ENCODE data around the gene PRIM1.

The PRIM1 gene

DNA sequence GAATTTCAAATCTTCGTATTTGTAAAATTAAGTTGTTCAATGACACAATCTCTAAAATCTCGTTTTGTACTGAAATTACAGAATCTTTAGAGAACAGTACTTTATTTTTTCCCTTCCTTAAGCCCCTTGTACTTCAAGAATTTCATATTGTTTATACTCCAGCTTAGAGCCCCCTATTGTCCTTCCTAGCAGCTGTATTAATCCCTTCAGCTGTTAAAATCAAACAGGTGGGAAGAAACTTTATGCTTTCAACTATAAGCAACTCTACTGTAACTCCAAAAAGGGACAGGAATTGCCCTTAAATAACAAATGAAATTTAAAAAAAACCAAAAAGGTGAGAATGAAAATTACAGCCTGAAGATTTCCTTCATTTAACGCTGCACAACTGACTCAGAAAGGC lies 28.8 kb downstream of the PRIM1 start:
- peak overlapping the region; percentile 89 for H3K4me2 ChIP-seq (ENCODE audit: low read depth, low read length, poor library complexity, severe bottlenecking)
- H4K20me1 ChIP-seq (ENCODE audit: insufficient read depth, low read length, poor library complexity, severe bottlenecking), result peaks cover 66% of the 10 kb centered on the region
- H3K36me3 ChIP-seq (ENCODE audit: insufficient read depth, low read length), result peaks cover 38% of the 10 kb centered on the region; the same call in 1 of the 2 replicates
- peaks cover 61% of the 10 kb centered on the region for H3K4me1 ChIP-seq (ENCODE audit: insufficient read depth, low read length, poor library complexity, severe bottlenecking)
- H3K4me3 ChIP-seq (ENCODE audit: low read length, poor library complexity, severe bottlenecking), result peak overlapping the region; percentile 99
- no peaks in the 10 kb centered on the region for H3K9me2 ChIP-seq (replicated peaks; ENCODE audit: low read depth, low read length)
- H3K9ac ChIP-seq (ENCODE audit: low read depth, low read length, poor library complexity, severe bottlenecking), result peak overlapping the region; percentile 100
- no peak overlapping the region for H2AFZ ChIP-seq (ENCODE audit: low read length)
- peaks cover 68% of the 10 kb centered on the region for H3K79me2 ChIP-seq (ENCODE audit: insufficient read depth, low read length)
- peaks cover 9% of the 10 kb centered on the region; the same call in 1 of the 2 replicates for H3F3A ChIP-seq (ENCODE audit: low read depth)
- H3K9me3 ChIP-seq (ENCODE audit: insufficient read depth, low read depth, low read length), result no peaks in the 10 kb centered on the region
- H3K27me3 ChIP-seq (ENCODE audit: insufficient read depth, low read length, poor library complexity, severe bottlenecking), result peaks cover 11% of the 10 kb centered on the region
- no peak for TF ChIP-seq CTCF (conservative IDR thresholded peaks at IDR 0.05; ENCODE audit: low read length)
- TF ChIP-seq EZH2phosphoT487 (IDR thresholded peaks at IDR 0.05; ENCODE audit: borderline replicate concordance), result no peak

GRCh38 chr12:56722832-56723231 lies 29.3 kb downstream of the PRIM1 start:
- Histone ChIP-seq H3K9me3 (ENCODE audit: insufficient read depth, low read depth, low read length) (no peaks in the 10 kb centered on the region), H3K36me3 (ENCODE audit: insufficient read depth, low read length) (peaks cover 38% of the 10 kb centered on the region; the same call in 1 of the 2 replicates), H3F3A (ENCODE audit: low read depth) (peaks cover 9% of the 10 kb centered on the region; the same call in 1 of the 2 replicates), H3K4me1 (ENCODE audit: insufficient read depth, low read length, poor library complexity, severe bottlenecking) (peaks cover 61% of the 10 kb centered on the region), H3K4me3 (ENCODE audit: low read length, poor library complexity, severe bottlenecking) (peak overlapping the region; percentile 99), H2AFZ (ENCODE audit: low read length) (no peak overlapping the region), H3K27me3 (ENCODE audit: insufficient read depth, low read length, poor library complexity, severe bottlenecking) (peaks cover 11% of the 10 kb centered on the region), H3K9ac (ENCODE audit: low read depth, low read length, poor library complexity, severe bottlenecking) (peak overlapping the region; percentile 100), H3K79me2 (ENCODE audit: insufficient read depth, low read length) (peaks cover 72% of the 10 kb centered on the region), H4K20me1 (ENCODE audit: insufficient read depth, low read length, poor library complexity, severe bottlenecking) (peaks cover 70% of the 10 kb centered on the region), H3K9me2 (replicated peaks; ENCODE audit: low read depth, low read length) (no peaks in the 10 kb centered on the region), H3K4me2 (ENCODE audit: low read depth, low read length, poor library complexity, severe bottlenecking) (peak overlapping the region; percentile 89)
- TF ChIP-seq EZH2phosphoT487 (IDR thresholded peaks at IDR 0.05; ENCODE audit: borderline replicate concordance), result no peak
- no peak for TF ChIP-seq CTCF (conservative IDR thresholded peaks at IDR 0.05; ENCODE audit: low read length)

DNA sequence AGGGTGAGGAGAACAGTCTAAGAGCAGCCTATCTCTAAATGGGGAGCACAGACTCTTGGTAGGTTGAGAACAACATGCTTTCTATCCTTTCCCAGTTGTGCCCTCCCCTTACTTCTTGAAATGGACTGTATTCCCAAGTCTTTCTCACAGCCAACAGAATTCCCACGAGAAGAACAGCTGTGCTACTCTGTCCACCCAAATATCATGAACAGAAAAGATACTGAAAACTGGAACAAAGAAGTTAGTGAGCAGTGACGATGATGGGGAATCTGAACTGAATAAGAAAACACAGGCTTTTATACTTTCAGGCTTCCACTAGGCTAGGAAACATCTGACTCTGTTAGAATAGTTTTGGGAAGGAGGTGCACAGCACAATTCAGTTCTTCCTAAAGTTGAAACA lies 30.4 kb downstream of the PRIM1 start:
- Histone ChIP-seq H3K9me2 (replicated peaks; ENCODE audit: low read depth, low read length) (no peaks in the 10 kb centered on the region), H3K27me3 (ENCODE audit: insufficient read depth, low read length, poor library complexity, severe bottlenecking) (peaks cover 11% of the 10 kb centered on the region), H3K4me1 (ENCODE audit: insufficient read depth, low read length, poor library complexity, severe bottlenecking) (peaks cover 61% of the 10 kb centered on the region), H3F3A (ENCODE audit: low read depth) (peaks cover 9% of the 10 kb centered on the region; the same call in 1 of the 2 replicates), H3K4me3 (ENCODE audit: low read length, poor library complexity, severe bottlenecking) (peak overlapping the region; percentile 99), H3K36me3 (ENCODE audit: insufficient read depth, low read length) (peaks cover 40% of the 10 kb centered on the region; the same call in 1 of the 2 replicates), H3K79me2 (ENCODE audit: insufficient read depth, low read length) (peaks cover 81% of the 10 kb centered on the region), H3K9ac (ENCODE audit: low read depth, low read length, poor library complexity, severe bottlenecking) (peak overlapping the region; percentile 100), H2AFZ (ENCODE audit: low read length) (no peak overlapping the region), H3K9me3 (ENCODE audit: insufficient read depth, low read depth, low read length) (no peaks in the 10 kb centered on the region), H4K20me1 (ENCODE audit: insufficient read depth, low read length, poor library complexity, severe bottlenecking) (peaks cover 80% of the 10 kb centered on the region), H3K4me2 (ENCODE audit: low read depth, low read length, poor library complexity, severe bottlenecking) (peak overlapping the region; percentile 89)
- TF ChIP-seq CTCF (conservative IDR thresholded peaks at IDR 0.05; ENCODE audit: low read length), result no peak
- TF ChIP-seq EZH2phosphoT487 (IDR thresholded peaks at IDR 0.05; ENCODE audit: borderline replicate concordance), result no peak
